H1 (cell line): ENCODE measurements around the gene PPIL6. TPM values are rescaled to one million over a fixed set of nuclear protein-coding genes. Genes with fewer than 3 reads are reported as not detected.

Experiments
- BRCA1 ChIP-seq: IDR thresholded peaks from 2 replicates; pipeline ENCODE4 v1.6.1; 2012; ENCODE audit warnings: low read depth, low read length, improper control_type of control experiment
- EGR1 ChIP-seq: IDR thresholded peaks from 2 replicates; pipeline ENCODE4 v1.6.1; 2011; ENCODE audit warnings: low read depth, low read length, borderline replicate concordance
- NANOG ChIP-seq: IDR thresholded peaks from 2 replicates; pipeline ENCODE4 v1.6.1; 2011; ENCODE audit warnings: low read length, low read depth, mild to moderate bottlenecking, inconsistent platforms; ENCODE audit not compliant: insufficient read depth, poor library complexity, severe bottlenecking
- NRF1 ChIP-seq: IDR thresholded peaks from 2 replicates; pipeline ENCODE4 v1.6.1; 2011; ENCODE audit warnings: mild to moderate bottlenecking, low read depth, low read length, improper control_type of control experiment
- SIN3A ChIP-seq, 2 experiments: IDR thresholded peaks in 1 of 2; conservative IDR thresholded peaks in 1 of 2; 2 replicates each; pipeline ENCODE4 v1.6.1; 2011 to 2012; ENCODE audit warnings: low read length in 2 of 2, improper control_type of control experiment in 1 of 2, low read depth in 1 of 2, mild to moderate bottlenecking in 1 of 2
- TCF12 ChIP-seq: IDR thresholded peaks from 2 replicates; pipeline ENCODE4 v1.6.1; 2011; ENCODE audit warnings: low read depth, mild to moderate bottlenecking, low read length
- YY1 ChIP-seq: IDR thresholded peaks from 2 replicates; pipeline ENCODE4 v1.6.1; 2011; ENCODE audit warnings: low read depth, mild to moderate bottlenecking, low read length
- polyA plus RNA-seq, 7 experiments: library from polyadenylated mRNA; depleted of rRNA in 3 of 7; stranded (reverse) in 5 of 7; unstranded in 2 of 7; fragments of >200 nt in 5 of 7; fragments of 200-250 nt in 2 of 7; gene quantifications; 1 replicate in 5 of 7; 2 replicates in 1 of 7; 4 replicates in 1 of 7; pipeline versions ENCODE4 v1.2.1 to v1.2.3, GENCODE V29; 2011 to 2013; ENCODE audit warnings: missing spikeins in 2 of 7, mixed read lengths in 2 of 7
- total RNA-seq: library from RNA; stranded (reverse); fragmentation: NEBNext Ultra II Directional; extraction: Animal tissue kit (Norgen Biotek cat#: 25700); gene quantifications from 2 replicates; pipeline ENCODE4 v1.2.1, GENCODE V29; 2021
- TF ChIP-seq, protein P1 (sequence below): fragments of 300-600 bp; sonication (generic); IDR thresholded peaks from 2 replicates; pipeline ENCODE4 v1.7.1; 2012; ENCODE audit warnings: low read length, moderate library complexity, mild to moderate bottlenecking, inconsistent platforms; ENCODE audit not compliant: insufficient replicate concordance

The PPIL6 gene
- total and polyA plus RNA-seq, 2 of the 8 experiments (the other 6 are each of a cell fraction or from before 2014, with no cell fraction given): 0.42 to 1.3 TPM

GRCh38 chr6:109429496-109429895 lies 10.9 kb downstream of the PPIL6 start (continued):
- TF ChIP-seq, protein P1, sequence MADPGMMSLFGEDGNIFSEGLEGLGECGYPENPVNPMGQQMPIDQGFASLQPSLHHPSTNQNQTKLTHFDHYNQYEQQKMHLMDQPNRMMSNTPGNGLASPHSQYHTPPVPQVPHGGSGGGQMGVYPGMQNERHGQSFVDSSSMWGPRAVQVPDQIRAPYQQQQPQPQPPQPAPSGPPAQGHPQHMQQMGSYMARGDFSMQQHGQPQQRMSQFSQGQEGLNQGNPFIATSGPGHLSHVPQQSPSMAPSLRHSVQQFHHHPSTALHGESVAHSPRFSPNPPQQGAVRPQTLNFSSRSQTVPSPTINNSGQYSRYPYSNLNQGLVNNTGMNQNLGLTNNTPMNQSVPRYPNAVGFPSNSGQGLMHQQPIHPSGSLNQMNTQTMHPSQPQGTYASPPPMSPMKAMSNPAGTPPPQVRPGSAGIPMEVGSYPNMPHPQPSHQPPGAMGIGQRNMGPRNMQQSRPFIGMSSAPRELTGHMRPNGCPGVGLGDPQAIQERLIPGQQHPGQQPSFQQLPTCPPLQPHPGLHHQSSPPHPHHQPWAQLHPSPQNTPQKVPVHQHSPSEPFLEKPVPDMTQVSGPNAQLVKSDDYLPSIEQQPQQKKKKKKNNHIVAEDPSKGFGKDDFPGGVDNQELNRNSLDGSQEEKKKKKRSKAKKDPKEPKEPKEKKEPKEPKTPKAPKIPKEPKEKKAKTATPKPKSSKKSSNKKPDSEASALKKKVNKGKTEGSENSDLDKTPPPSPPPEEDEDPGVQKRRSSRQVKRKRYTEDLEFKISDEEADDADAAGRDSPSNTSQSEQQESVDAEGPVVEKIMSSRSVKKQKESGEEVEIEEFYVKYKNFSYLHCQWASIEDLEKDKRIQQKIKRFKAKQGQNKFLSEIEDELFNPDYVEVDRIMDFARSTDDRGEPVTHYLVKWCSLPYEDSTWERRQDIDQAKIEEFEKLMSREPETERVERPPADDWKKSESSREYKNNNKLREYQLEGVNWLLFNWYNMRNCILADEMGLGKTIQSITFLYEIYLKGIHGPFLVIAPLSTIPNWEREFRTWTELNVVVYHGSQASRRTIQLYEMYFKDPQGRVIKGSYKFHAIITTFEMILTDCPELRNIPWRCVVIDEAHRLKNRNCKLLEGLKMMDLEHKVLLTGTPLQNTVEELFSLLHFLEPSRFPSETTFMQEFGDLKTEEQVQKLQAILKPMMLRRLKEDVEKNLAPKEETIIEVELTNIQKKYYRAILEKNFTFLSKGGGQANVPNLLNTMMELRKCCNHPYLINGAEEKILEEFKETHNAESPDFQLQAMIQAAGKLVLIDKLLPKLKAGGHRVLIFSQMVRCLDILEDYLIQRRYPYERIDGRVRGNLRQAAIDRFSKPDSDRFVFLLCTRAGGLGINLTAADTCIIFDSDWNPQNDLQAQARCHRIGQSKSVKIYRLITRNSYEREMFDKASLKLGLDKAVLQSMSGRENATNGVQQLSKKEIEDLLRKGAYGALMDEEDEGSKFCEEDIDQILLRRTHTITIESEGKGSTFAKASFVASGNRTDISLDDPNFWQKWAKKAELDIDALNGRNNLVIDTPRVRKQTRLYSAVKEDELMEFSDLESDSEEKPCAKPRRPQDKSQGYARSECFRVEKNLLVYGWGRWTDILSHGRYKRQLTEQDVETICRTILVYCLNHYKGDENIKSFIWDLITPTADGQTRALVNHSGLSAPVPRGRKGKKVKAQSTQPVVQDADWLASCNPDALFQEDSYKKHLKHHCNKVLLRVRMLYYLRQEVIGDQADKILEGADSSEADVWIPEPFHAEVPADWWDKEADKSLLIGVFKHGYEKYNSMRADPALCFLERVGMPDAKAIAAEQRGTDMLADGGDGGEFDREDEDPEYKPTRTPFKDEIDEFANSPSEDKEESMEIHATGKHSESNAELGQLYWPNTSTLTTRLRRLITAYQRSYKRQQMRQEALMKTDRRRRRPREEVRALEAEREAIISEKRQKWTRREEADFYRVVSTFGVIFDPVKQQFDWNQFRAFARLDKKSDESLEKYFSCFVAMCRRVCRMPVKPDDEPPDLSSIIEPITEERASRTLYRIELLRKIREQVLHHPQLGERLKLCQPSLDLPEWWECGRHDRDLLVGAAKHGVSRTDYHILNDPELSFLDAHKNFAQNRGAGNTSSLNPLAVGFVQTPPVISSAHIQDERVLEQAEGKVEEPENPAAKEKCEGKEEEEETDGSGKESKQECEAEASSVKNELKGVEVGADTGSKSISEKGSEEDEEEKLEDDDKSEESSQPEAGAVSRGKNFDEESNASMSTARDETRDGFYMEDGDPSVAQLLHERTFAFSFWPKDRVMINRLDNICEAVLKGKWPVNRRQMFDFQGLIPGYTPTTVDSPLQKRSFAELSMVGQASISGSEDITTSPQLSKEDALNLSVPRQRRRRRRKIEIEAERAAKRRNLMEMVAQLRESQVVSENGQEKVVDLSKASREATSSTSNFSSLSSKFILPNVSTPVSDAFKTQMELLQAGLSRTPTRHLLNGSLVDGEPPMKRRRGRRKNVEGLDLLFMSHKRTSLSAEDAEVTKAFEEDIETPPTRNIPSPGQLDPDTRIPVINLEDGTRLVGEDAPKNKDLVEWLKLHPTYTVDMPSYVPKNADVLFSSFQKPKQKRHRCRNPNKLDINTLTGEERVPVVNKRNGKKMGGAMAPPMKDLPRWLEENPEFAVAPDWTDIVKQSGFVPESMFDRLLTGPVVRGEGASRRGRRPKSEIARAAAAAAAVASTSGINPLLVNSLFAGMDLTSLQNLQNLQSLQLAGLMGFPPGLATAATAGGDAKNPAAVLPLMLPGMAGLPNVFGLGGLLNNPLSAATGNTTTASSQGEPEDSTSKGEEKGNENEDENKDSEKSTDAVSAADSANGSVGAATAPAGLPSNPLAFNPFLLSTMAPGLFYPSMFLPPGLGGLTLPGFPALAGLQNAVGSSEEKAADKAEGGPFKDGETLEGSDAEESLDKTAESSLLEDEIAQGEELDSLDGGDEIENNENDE: no peak
- TF ChIP-seq YY1 (no peak), EGR1 (no peak), NRF1 (no peak), TCF12 (no peak), BRCA1 (no peak), SIN3A (conservative IDR thresholded peaks at IDR 0.05 in 1 of 2, IDR thresholded peaks at IDR 0.05 in 1 of 2; ENCODE audit: low read depth in 1 of 2, low read length in 2 of 2) (no peak), NANOG (no peak)
- TF ChIP-seq, all 59 proteins: peak for 0
